Smooth muscle cell of the brain vasculature (primary cell): ENCODE measurements around the gene ASIC3.
A peak's percentile ranks its signal among the peaks of the same experiment; 100 is the strongest.
"Not testable (repeated sequence)": the region's sequence is repeated elsewhere in the genome, so short reads cannot be mapped to it uniquely, and the experiment has no call there.

ENCODE experiments used
- DNase-seq: peaks from one replicate; pipeline ENCODE4 v3.0.0-alpha.2; 2012; ENCODE audit warnings: low read depth, low spot score

Gene ASIC3

GRCh38 chr7:151013733-151014497 is 34.4 kb upstream of the ASIC3 start:
- DNase-seq: no peak

GRCh38 chr7:151014950-151015349 is 33.4 kb upstream of the ASIC3 start:
- DNase-seq: no peak

- DNase-seq: no peak
Measured at GRCh38 chr7:151015967-151016366, 32.4 kb upstream of the ASIC3 start.

GRCh38 chr7:151016505-151016904 is 31.8 kb upstream of the ASIC3 start:
- no peak for DNase-seq

- no peak for DNase-seq
Measured at GRCh38 chr7:151016942-151017341, 31.4 kb upstream of the ASIC3 start.

- DNase-seq: no peak
Measured at GRCh38 chr7:151017370-151017952, 30.9 kb upstream of the ASIC3 start.

GRCh38 chr7:151017953-151018420 is 30.3 kb upstream of the ASIC3 start:
- DNase-seq: no peak

- DNase-seq: no peak
Measured at GRCh38 chr7:151018421-151019129, 29.8 kb upstream of the ASIC3 start.

- DNase-seq: no peak
Measured at GRCh38 chr7:151019130-151019447, 29.2 kb upstream of the ASIC3 start.

- no peak for DNase-seq
Measured at GRCh38 chr7:151020231-151020630, 28.1 kb upstream of the ASIC3 start.

GRCh38 chr7:151023232-151023631 is 25.1 kb upstream of the ASIC3 start:
- DNase-seq: no peak

GRCh38 chr7:151024435-151025056 is 23.8 kb upstream of the ASIC3 start, which contains the start of gene ATG9B:
TSS of gene ATG9B (minus strand) at chr7:151024494. CDS start at chr7:151024423, 71 bp downstream.
- DNase-seq: no peak

- no peak for DNase-seq
Measured at GRCh38 chr7:151025924-151026671, 22.2 kb upstream of the ASIC3 start.

- DNase-seq: not testable (repeated sequence)
Measured at GRCh38 chr7:151026771-151027727, 21.3 kb upstream of the ASIC3 start.

GRCh38 chr7:151027728-151028130 is 20.6 kb upstream of the ASIC3 start:
- not testable (repeated sequence) for DNase-seq

GRCh38 chr7:151028131-151028947 is 20.0 kb upstream of the ASIC3 start, which contains the start of gene ABCB8:
TSS of gene ABCB8 (plus strand) at chr7:151028450. CDS start at chr7:151028516, 66 bp downstream.
- DNase-seq: peak; percentile 98

- no peak for DNase-seq
Measured at GRCh38 chr7:151028948-151029501, 19.3 kb upstream of the ASIC3 start.

- no peak for DNase-seq
Measured at GRCh38 chr7:151031011-151031410, 17.3 kb upstream of the ASIC3 start.
